K562 (cell line): ENCODE results near the gene SOAT2. TPM values are rescaled to one million over a fixed set of nuclear protein-coding genes. Genes with fewer than 3 reads are reported as not detected.

ENCODE experiments used
- E2F3 ChIP-seq: fragments of 250-450 bp; sonication (Bioruptor Pico); IDR thresholded peaks from 2 replicates; pipeline ENCODE4 v1.4.0; 2020; ENCODE audit warnings: mild to moderate bottlenecking
- ETV5 ChIP-seq: sonication (generic); formaldehyde crosslinking; IDR thresholded peaks from 2 replicates; pipeline ENCODE4 v1.4.0; 2020; ENCODE audit warnings: low read depth, mild to moderate bottlenecking, missing genetic modification reagents
- FOXP1 ChIP-seq: sonication (generic); formaldehyde crosslinking; IDR thresholded peaks from 2 replicates; pipeline ENCODE4 v1.8.0; 2022; ENCODE audit warnings: mild to moderate bottlenecking, missing genetic modification reagents
- MAFK ChIP-seq: IDR thresholded peaks from 2 replicates; pipeline ENCODE4 v1.6.1; 2011; ENCODE audit warnings: low read length, improper control_type of control experiment
- NCOA2 ChIP-seq, 2 experiments: fragments of 450-650 bp; IDR thresholded peaks; 2 replicates each; pipeline ENCODE4 v1.6.1; 2018; ENCODE audit warnings: mild to moderate bottlenecking in 2 of 2, moderate library complexity in 1 of 2; ENCODE audit not compliant: partially characterized antibody in 2 of 2
- SPI1 ChIP-seq: IDR thresholded peaks from 2 replicates; pipeline ENCODE4 v1.6.1; 2011; ENCODE audit warnings: low read depth, low read length, control low read depth, borderline replicate concordance
- ZNF184 ChIP-seq: sonication (generic); formaldehyde crosslinking; IDR thresholded peaks from 2 replicates; pipeline ENCODE4 v1.5.0; 2020; ENCODE audit warnings: missing genetic modification reagents
- ZNF253 ChIP-seq: fragments of 250-450 bp; sonication (Bioruptor Pico); conservative IDR thresholded peaks from 2 replicates; pipeline ENCODE4 v1.6.1; 2021; ENCODE audit warnings: mild to moderate bottlenecking
- ZNF717 ChIP-seq: fragments of 250-450 bp; sonication (Bioruptor Pico); IDR thresholded peaks from 2 replicates; pipeline ENCODE4 v1.5.0; 2021
- polyA plus RNA-seq, 8 experiments: library from polyadenylated mRNA; depleted of rRNA in 4 of 8; stranded (reverse) in 5 of 8; unstranded in 3 of 8; fragments of >200 nt; fragmentation: Nextera tagmentation in 2 of 8; fragmentation: Illumina TruSeq in 1 of 8; extraction: Ambion mirVana in 2 of 8; extraction: Trizol in 1 of 8; gene quantifications; 2 replicates each; pipeline versions ENCODE4 v1.2.1 to v1.2.3, GENCODE V29; 2011 to 2014; ENCODE audit warnings: inconsistent platforms in 1 of 8, missing spikeins in 1 of 8
- total RNA-seq, 7 experiments: library from RNA; depleted of rRNA in 6 of 7; stranded (reverse); fragments of >200 nt in 6 of 7; fragmentation: Illumina TruSeq in 2 of 7; extraction: Trizol in 2 of 7; gene quantifications; 2 replicates each; pipeline versions ENCODE4 v1.2.1 to v1.2.3, GENCODE V29; 2011 to 2021; ENCODE audit warnings: low replicate concordance in 1 of 7
- TF ChIP-seq, protein P1 (sequence below), 2 experiments: fragments of 450-650 bp; IDR thresholded peaks; 2 replicates each; pipeline ENCODE4 v1.6.1; 2018; ENCODE audit warnings: mild to moderate bottlenecking in 2 of 2, low read depth in 1 of 2; ENCODE audit not compliant: partially characterized antibody in 2 of 2
- TF ChIP-seq, protein P2 (sequence below): fragments of 450-650 bp; IDR thresholded peaks from 2 replicates; pipeline ENCODE4 v1.6.1; 2016
- TF ChIP-seq, protein P3 (sequence below): fragments of 450-650 bp; IDR thresholded peaks from 2 replicates; pipeline ENCODE4 v1.6.1; 2018; ENCODE audit not compliant: partially characterized antibody
- TF ChIP-seq, protein P4 (sequence below): fragments of 250-450 bp; sonication (Bioruptor Pico); IDR thresholded peaks from 2 replicates; pipeline ENCODE4 v1.9.0; 2021; ENCODE audit warnings: mild to moderate bottlenecking

The SOAT2 gene
- total and polyA plus RNA-seq, 9 of the 15 experiments (the other 6 are each of a cell fraction or from before 2014, with no cell fraction given), result 0.04 TPM; not detected in 8

DNA sequence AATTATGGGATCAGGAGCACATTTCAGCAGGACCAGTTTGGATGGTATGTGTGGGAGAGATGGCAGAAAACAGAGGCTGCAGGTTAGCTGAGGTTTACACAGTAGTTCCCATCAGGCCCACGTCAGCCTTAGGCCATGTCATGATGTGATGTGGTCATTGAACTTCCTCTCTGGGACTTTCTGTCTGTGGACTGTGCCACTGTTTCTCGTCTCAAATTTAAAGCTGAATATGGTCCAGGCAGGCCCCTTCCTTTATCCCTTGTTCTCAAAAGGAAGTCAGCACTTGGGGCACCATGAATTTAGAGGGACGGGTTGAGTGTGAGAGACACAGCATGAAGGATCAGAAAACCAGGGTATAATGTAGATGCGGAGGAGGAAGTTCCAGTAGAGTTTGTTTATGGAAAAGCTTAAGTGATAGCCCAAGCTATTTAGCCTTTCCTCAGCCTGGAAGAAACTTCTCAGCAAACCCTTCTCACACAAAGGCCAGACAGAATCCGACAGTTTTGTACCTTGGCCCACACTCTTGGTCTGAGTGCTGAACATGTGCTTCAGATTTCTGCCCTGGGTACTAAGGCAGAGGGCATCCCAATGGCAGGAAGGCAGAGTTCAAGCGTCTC lies 9.4 kb upstream of the SOAT2 start (continued):
- TF ChIP-seq, protein P1, sequence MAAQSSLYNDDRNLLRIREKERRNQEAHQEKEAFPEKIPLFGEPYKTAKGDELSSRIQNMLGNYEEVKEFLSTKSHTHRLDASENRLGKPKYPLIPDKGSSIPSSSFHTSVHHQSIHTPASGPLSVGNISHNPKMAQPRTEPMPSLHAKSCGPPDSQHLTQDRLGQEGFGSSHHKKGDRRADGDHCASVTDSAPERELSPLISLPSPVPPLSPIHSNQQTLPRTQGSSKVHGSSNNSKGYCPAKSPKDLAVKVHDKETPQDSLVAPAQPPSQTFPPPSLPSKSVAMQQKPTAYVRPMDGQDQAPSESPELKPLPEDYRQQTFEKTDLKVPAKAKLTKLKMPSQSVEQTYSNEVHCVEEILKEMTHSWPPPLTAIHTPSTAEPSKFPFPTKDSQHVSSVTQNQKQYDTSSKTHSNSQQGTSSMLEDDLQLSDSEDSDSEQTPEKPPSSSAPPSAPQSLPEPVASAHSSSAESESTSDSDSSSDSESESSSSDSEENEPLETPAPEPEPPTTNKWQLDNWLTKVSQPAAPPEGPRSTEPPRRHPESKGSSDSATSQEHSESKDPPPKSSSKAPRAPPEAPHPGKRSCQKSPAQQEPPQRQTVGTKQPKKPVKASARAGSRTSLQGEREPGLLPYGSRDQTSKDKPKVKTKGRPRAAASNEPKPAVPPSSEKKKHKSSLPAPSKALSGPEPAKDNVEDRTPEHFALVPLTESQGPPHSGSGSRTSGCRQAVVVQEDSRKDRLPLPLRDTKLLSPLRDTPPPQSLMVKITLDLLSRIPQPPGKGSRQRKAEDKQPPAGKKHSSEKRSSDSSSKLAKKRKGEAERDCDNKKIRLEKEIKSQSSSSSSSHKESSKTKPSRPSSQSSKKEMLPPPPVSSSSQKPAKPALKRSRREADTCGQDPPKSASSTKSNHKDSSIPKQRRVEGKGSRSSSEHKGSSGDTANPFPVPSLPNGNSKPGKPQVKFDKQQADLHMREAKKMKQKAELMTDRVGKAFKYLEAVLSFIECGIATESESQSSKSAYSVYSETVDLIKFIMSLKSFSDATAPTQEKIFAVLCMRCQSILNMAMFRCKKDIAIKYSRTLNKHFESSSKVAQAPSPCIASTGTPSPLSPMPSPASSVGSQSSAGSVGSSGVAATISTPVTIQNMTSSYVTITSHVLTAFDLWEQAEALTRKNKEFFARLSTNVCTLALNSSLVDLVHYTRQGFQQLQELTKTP (IDR thresholded peaks at IDR 0.05; ENCODE audit: low read depth in 1 of 2, partially characterized antibody in 2 of 2), result peak in 1 of 2 experiments; percentile 31
- TF ChIP-seq SPI1 (peak; percentile 83), ZNF184 (CRISPR knock-in tag) (no peak), E2F3 (CRISPR knock-in tag) (no peak), ZNF253 (no peak), NCOA2 (IDR thresholded peaks at IDR 0.05; ENCODE audit: partially characterized antibody in 2 of 2) (no peak), MAFK (no peak), ETV5 (CRISPR knock-in tag) (no peak), ZNF717 (CRISPR knock-in tag) (no peak), FOXP1 (CRISPR knock-in tag) (no peak)
- TF ChIP-seq, protein P2, sequence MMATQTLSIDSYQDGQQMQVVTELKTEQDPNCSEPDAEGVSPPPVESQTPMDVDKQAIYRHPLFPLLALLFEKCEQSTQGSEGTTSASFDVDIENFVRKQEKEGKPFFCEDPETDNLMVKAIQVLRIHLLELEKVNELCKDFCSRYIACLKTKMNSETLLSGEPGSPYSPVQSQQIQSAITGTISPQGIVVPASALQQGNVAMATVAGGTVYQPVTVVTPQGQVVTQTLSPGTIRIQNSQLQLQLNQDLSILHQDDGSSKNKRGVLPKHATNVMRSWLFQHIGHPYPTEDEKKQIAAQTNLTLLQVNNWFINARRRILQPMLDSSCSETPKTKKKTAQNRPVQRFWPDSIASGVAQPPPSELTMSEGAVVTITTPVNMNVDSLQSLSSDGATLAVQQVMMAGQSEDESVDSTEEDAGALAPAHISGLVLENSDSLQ, result 0 out of 2 replicates have a peak, but pooled peaks have one; percentile 28
- TF ChIP-seq, protein P3, sequence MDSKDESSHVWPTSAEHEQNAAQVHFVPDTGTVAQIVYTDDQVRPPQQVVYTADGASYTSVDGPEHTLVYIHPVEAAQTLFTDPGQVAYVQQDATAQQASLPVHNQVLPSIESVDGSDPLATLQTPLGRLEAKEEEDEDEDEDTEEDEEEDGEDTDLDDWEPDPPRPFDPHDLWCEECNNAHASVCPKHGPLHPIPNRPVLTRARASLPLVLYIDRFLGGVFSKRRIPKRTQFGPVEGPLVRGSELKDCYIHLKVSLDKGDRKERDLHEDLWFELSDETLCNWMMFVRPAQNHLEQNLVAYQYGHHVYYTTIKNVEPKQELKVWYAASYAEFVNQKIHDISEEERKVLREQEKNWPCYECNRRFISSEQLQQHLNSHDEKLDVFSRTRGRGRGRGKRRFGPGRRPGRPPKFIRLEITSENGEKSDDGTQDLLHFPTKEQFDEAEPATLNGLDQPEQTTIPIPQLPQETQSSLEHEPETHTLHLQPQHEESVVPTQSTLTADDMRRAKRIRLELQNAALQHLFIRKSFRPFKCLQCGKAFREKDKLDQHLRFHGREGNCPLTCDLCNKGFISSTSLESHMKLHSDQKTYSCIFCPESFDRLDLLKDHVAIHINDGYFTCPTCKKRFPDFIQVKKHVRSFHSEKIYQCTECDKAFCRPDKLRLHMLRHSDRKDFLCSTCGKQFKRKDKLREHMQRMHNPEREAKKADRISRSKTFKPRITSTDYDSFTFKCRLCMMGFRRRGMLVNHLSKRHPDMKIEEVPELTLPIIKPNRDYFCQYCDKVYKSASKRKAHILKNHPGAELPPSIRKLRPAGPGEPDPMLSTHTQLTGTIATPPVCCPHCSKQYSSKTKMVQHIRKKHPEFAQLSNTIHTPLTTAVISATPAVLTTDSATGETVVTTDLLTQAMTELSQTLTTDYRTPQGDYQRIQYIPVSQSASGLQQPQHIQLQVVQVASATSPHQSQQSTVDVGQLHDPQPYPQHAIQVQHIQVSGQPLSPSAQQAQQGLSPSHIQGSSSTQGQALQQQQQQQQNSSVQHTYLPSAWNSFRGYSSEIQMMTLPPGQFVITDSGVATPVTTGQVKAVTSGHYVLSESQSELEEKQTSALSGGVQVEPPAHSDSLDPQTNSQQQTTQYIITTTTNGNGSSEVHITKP, result peak; percentile 71
- TF ChIP-seq, protein P4, sequence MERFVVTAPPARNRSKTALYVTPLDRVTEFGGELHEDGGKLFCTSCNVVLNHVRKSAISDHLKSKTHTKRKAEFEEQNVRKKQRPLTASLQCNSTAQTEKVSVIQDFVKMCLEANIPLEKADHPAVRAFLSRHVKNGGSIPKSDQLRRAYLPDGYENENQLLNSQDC, result no peak
